Natural killer cell treated with Interleukin-12 subunit alpha and Interleukin-12 subunit beta and Interleukin-15 and Interleukin-18, amount 100 ng/mL, for 72 hours (primary cell): Measurements from ENCODE around the gene CPN2. TPM values are rescaled to one million over a fixed set of nuclear protein-coding genes. Genes with fewer than 3 reads are reported as not detected.

ENCODE experiments used
- total RNA-seq, 2 donors: library from RNA; stranded (reverse); gene quantifications; one replicate each; pipeline ENCODE4 v1.2.3, GENCODE V29; 2022

The CPN2 gene
- total RNA-seq, 2 donors from 2014 or later: not detected

Other genes starting within 250 kb of the CPN2 start
- gene HES1, start 215.2 kb downstream of the CPN2 start, total RNA-seq: under 1 TPM in 1 of 2 donors, not detected in 1; 0.28 TPM
- not detected for gene LRRC15, start 18.4 kb upstream of the CPN2 start, total RNA-seq
- under 1 TPM in 1 of 2 donors, not detected in 1; 0.24 TPM for gene GP5, start 47.9 kb upstream of the CPN2 start, total RNA-seq
- gene ATP13A3, start 135.7 kb upstream of the CPN2 start, total RNA-seq: 100 to 1,000 TPM in 1 of 2 donors, 10 to 100 TPM in 1; 67.6 to 157 TPM